ENCODE results near the gene OLFM1. TPM values are rescaled to one million over a fixed set of nuclear protein-coding genes. Genes with fewer than 3 reads are reported as not detected.

OLFM1 gene
- total and polyA plus RNA-seq, 9 of the 15 experiments (the other 6 are each of a cell fraction or from before 2014, with no cell fraction given) = not detected

- intact Hi-C loops (cut with micrococcal nuclease) = no loop called here
- CTCF ChIA-PET (ENCODE audit: low intra/inter-chr PET ratio) = no interaction called here
- H3K9ac ChIP-seq (ENCODE audit: insufficient read depth in 1 of 2, low read depth in 2 of 2, low read length in 2 of 2) = no peak overlapping the region
- ATAC-seq (no peak), FAIRE-seq (no peak), DNase-seq (ENCODE audit: extremely low read depth in 1 of 4, low spot score in 3 of 4) (no peak)
- H3K9me1 ChIP-seq (ENCODE audit: control insufficient read depth, insufficient read depth, low read length) = no peaks in the 10 kb centered on the region
- no peak overlapping the region for H3K4me2 ChIP-seq (ENCODE audit: insufficient read depth, low read length)
- H3K36me3 ChIP-seq (ENCODE audit: control insufficient read depth, insufficient read depth, low read length) = no peaks in the 10 kb centered on the region
- POLR2A ChIA-PET = no interaction called here
- in situ Hi-C loops (cut with MboI) = no loop called here
- H3K79me2 ChIP-seq (ENCODE audit: control insufficient read depth, insufficient read depth, low read length) = no peaks in the 10 kb centered on the region
- WGBS (ENCODE audit: insufficient coverage, low coverage, missing lambda C conversion rate) = 0% methylated on average over 20 of the region's 22 CpGs
- BruUV-seq (replicated peaks) = no TSS peak
- H3K27me3 ChIP-seq (ENCODE audit: control insufficient read depth in 2 of 2, insufficient read depth in 2 of 2, low read length in 2 of 2) = peaks cover 5 to 39% of the 10 kb centered on the region in 2 experiments; a peak in 3 of 5 replicates
- H3K27ac ChIP-seq (ENCODE audit: extremely low read depth, low read depth, low read length) = no peak overlapping the region
- no peaks in the 10 kb centered on the region for H3K9me3 ChIP-seq (replicated peaks; ENCODE audit: control insufficient read depth, insufficient read depth, low read depth, low read length)
- TF ChIP-seq ZFP36 (IDR thresholded peaks at IDR 0.05; ENCODE audit: low read depth, low read length, partially characterized antibody) = no peak
- TF ChIP-seq BCOR (IDR thresholded peaks at IDR 0.05) = no peak
- TF ChIP-seq CHAMP1 (IDR thresholded peaks at IDR 0.05) = no peak
- TF ChIP-seq GMEB1 (CRISPR knock-in tag; IDR thresholded peaks at IDR 0.05) = no peak
- no peak for TF ChIP-seq ZNF707 (CRISPR knock-in tag; conservative IDR thresholded peaks at IDR 0.05)
- no peak for TF ChIP-seq CREM (IDR thresholded peaks at IDR 0.05; ENCODE audit: low read depth)
- H3K4me3 ChIP-seq = no peak overlapping the region
- H3K4me1 ChIP-seq (replicated peaks in 1 of 2; ENCODE audit: control insufficient read depth in 2 of 2, insufficient read depth in 2 of 2, low read length in 2 of 2) = no peaks in the 10 kb centered on the region
- H4K20me1 ChIP-seq (replicated peaks; ENCODE audit: control insufficient read depth, insufficient read depth, low read length) = peaks cover 20% of the 10 kb centered on the region; the same call in 1 of the 2 replicates
- H2AFZ ChIP-seq (ENCODE audit: low read depth, low read length) = no peak overlapping the region
Observed at GRCh38 chr9:135070198-135070951, 17.1 kb upstream of the OLFM1 start.

Measured in K562 (cell line).